ENCODE results near the gene TXNDC12. TPM values are rescaled to one million over a fixed set of nuclear protein-coding genes. Genes with fewer than 3 reads are reported as not detected.
"Not testable (repeated sequence)": the region's sequence is repeated elsewhere in the genome, so short reads cannot be mapped to it uniquely, and the experiment has no call there.

The TXNDC12 gene
- total and polyA plus RNA-seq, 9 of the 15 experiments (the other 6 are each of a cell fraction or from before 2014, with no cell fraction given) = 17.0 to 60.8 (median 37.8) TPM

GRCh38 chr1:52006081-52006553 lies 48.9 kb downstream of the TXNDC12 start (continued):
- TF ChIP-seq E2F6 (IDR thresholded peaks at IDR 0.05; ENCODE audit: borderline replicate concordance in 1 of 2, extremely low read depth in 1 of 2, insufficient read depth in 1 of 2, insufficient read length in 1 of 2, low read depth in 1 of 2, low read length in 1 of 2, poor library complexity in 1 of 2, severe bottlenecking in 1 of 2) (peak in 1 of 2 experiments; percentile 14), DMBX1 (CRISPR knock-in tag; IDR thresholded peaks at IDR 0.05; ENCODE audit: borderline replicate concordance) (peak; percentile 86), NR2C1 (tag; IDR thresholded peaks at IDR 0.05) (peak; percentile 30; the same call in 1 of the 2 replicates), IRF9 (tag; IDR thresholded peaks at IDR 0.05) (peak; percentile 59)
- TF ChIP-seq NR2C1 (IDR thresholded peaks at IDR 0.05) = not testable (repeated sequence)

- Histone ChIP-seq H3K27ac (ENCODE audit: extremely low read depth, low read depth, low read length) (0 out of 3 replicates have a peak overlapping the region, but pooled peaks have one; percentile 17), H2AFZ (ENCODE audit: low read depth, low read length) (peak overlapping the region; percentile 52), H3K4me1 (replicated peaks in 1 of 2; ENCODE audit: control insufficient read depth in 2 of 2, insufficient read depth in 2 of 2, low read length in 2 of 2) (peaks cover 0 to 12% of the 10 kb centered on the region in 2 experiments; a peak in 4 of 5 replicates)
- H3K4me2 ChIP-seq (ENCODE audit: insufficient read depth, low read length); H3K9ac ChIP-seq (ENCODE audit: insufficient read depth in 1 of 2, low read depth in 2 of 2, low read length in 2 of 2); FAIRE-seq; H3K9me3 ChIP-seq (replicated peaks; ENCODE audit: control insufficient read depth, insufficient read depth, low read depth, low read length); H3K4me3 ChIP-seq; H3K79me2 ChIP-seq (ENCODE audit: control insufficient read depth, insufficient read depth, low read length); H3K27me3 ChIP-seq (ENCODE audit: control insufficient read depth in 2 of 2, insufficient read depth in 2 of 2, low read length in 2 of 2); H4K20me1 ChIP-seq (replicated peaks; ENCODE audit: control insufficient read depth, insufficient read depth, low read length); ATAC-seq; DNase-seq (ENCODE audit: extremely low read depth in 1 of 4, low spot score in 3 of 4); CTCF ChIA-PET (ENCODE audit: low intra/inter-chr PET ratio); BruUV-seq (replicated peaks); H3K9me1 ChIP-seq (ENCODE audit: control insufficient read depth, insufficient read depth, low read length); in situ Hi-C loops (cut with MboI); H3K36me3 ChIP-seq (ENCODE audit: control insufficient read depth, insufficient read depth, low read length): not testable (repeated sequence)
- POLR2A ChIA-PET = interaction anchor here (1.0 to 1.3 kb wide), 4 partner anchors 17 to 129 kb away, joined by 3 to 4 read pairs (median 3); no protein-coding TSS in a partner anchor
- peak; percentile 43; the same call in 1 of the 2 replicates for TF ChIP-seq ZBTB33 (CRISPR knock-in tag; IDR thresholded peaks at IDR 0.05)
- intact Hi-C loops (cut with micrococcal nuclease) = loop anchor here (10.0 kb wide), 2 partner anchors 181 to 211 kb away; no protein-coding TSS in a partner anchor
- WGBS (ENCODE audit: insufficient coverage, low coverage, missing lambda C conversion rate) = 55% methylated on average over 3 of the region's 3 CpGs
Observed at GRCh38 chr1:52005548-52005947, 49.4 kb downstream of the TXNDC12 start.
